Measurements from ENCODE around the gene STAT3.

DNA sequence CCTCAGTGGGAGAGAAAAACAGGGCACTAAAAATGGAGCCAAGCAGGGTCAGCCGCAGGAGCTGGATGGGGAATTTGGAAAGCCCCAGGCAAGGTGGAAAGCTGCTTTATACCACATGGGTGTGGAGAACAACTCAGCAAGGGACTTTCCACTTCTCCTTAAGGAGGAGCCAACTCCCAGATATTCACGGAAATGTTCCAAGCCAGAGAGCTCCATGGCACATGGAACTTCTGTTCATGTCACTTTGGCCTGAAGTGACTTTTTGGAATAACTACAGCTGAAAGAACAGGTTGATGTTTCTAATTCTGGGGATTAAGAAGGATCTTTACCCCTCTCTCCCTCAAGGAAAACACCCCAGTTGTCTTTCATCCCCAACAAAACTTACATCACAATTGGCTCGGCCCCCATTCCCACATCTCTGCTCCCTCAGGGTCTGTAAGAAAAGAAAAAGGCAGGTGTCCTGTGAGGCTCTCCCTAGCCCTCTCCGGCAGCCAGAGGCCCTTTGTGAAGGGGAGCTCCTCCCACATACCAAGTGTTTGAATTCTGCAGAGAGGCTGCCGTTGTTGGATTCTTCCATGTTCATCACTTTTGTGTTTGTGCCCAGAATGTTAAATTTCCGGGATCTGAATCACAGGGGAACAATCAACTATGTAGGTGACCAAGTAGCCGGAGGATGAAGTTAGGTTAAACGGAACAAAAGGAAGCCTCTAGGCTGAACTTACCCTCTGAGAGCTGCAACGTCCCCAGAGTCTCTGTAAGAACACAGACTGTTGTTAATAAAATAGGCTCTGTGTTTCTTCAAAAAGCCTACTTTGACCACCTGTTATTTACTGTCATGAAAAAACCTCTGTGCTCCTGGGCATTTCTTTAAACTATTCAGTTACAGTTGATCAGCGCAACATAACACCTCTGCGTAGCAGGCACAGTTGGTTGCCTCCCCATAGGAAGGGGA is 58.9 kb downstream of the STAT3 start:
- TF ChIP-seq ZNF274 (IDR thresholded peaks at IDR 0.05; ENCODE audit: low read depth, low read length) (no peak), YY1 (IDR thresholded peaks at IDR 0.05; ENCODE audit: insufficient read depth, insufficient read length) (no peak)

Measured in NT2/D1 (cell line).